Measurements from ENCODE around the gene MTURN. TPM values are rescaled to one million over a fixed set of nuclear protein-coding genes. Genes with fewer than 3 reads are reported as not detected.

Gene MTURN
- polyA plus RNA-seq, 3 donors = 89.2 to 94.8 (median 90.6) TPM

DNA sequence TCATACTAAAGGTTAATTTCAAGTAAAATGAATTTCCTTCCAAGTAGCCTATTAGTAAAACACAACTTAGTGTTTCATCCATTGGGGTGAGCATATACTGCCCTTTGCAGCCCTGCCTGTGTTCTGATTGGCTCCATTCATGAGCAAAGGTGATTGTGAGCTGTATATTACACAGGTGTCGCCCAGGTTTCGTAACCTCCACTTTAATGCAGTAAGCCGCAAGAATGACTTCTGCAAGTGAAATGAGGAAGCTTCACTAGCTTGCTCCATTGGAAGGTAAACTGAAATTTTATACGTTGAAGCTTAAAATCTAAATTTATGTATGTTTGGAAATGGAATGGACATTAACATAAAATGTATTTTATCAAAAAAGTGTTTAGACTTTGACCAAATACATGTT, 24.4 kb downstream of the MTURN start:
- DNase-seq (ENCODE audit: low read depth in 3 of 3, low spot score in 2 of 3) = no peak

- DNase-seq (ENCODE audit: low read depth in 3 of 3, low spot score in 2 of 3) = no peak
These were observed 24.9 kb downstream of the MTURN start for GRCh38 chr7:30159698-30160143.

DNA sequence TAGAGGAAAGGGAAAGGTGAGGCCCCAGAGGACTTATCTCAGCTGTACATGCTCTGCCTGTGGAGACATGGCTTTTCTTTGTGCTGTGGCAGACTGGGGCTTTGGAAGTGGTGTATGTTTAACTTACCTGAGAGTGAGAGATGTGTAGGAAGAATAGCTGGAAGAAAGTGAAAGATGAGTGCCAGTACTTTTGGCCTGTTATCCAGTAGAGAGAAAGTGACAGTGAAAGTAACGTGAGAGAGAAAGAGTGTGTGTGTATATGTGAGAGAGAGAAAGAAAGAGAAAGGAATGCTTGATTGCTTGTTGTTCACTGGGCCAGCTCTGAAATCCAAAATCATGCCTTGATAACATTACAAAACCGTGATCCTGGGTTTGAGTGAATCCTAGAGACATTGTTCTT, 25.5 kb downstream of the MTURN start:
- no peak for DNase-seq (ENCODE audit: low read depth in 3 of 3, low spot score in 2 of 3)

- DNase-seq (ENCODE audit: low read depth in 3 of 3, low spot score in 2 of 3) = no peak
These were observed 27.3 kb downstream of the MTURN start for GRCh38 chr7:30162133-30162532.

DNA sequence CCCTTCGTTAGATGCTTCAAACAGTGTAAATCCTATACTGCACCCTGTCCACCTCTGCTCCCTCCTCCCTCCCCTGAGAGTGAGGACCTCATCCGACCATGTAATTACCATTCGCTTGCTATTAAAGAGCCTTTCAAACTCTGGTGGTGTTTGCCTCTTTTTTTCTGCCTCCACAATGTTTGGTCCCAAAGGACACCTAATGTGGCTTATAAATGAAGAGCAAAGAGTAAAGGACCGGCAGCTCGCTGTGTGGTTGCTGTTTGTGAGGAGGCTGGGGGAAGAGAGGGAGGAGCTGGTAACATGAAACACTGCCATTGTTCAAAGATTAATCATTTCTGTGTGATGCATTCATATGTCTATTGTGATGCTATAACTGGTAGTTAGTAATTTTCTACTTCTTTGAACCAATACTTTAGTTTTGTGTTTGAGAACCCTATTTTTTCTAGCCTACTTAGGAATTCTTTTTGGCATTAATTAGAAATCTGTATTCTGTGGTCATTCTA, 27.9 kb downstream of the MTURN start:
- no peak for DNase-seq (ENCODE audit: low read depth in 3 of 3, low spot score in 2 of 3)

DNA sequence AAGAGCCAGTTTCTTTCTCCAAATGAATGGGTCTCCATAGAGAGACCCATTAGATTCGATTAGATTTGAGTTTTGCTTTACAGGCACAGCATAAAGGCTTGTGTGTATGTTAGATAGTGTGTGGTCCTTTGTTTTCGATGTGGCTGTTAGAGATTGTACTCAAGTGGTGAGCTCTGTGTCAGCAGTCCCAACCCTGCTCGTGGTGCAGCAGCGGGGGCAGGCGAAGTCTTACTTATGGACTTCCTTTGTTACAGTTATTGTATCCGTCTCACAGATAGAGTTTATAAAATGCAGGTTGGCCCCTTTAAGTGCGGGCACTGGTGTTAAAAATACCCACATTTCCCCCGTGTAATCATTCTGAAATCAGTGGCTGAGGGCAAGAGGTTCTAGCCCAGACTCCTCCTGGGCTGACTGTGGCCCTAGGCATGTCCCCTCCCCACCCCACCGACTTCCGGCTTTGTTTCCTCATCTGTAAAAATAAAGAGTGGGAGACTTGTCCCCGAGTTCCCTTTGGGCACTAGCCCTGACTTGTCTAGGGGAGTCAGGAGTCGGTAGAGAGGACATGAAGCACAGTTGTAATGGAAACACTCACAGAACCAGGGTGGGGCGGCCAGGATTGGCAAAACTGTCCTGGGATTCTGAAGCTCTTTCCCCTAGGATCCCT, 28.6 kb downstream of the MTURN start:
- DNase-seq (ENCODE audit: low read depth in 3 of 3, low spot score in 2 of 3) = no peak

DNA sequence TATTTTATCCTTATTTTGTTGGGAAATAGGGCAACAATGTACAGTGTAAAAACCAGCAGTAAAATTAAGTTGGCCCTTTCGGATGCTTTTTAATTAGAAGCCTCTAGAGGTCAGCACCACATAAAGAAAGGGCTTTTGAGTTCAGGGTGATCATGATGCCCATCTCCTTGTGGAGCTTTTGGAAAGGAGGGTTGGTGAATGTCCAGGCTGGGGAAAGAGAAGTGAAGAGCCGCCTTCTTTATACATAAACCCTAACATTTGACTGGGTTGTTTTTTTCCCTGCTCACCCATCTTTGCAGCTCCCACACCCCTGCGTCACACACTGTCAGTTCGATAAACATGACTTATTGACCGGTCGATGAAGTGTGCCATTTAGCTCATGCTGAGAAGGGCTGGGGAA, 29.8 kb downstream of the MTURN start:
- DNase-seq (ENCODE audit: low read depth in 3 of 3, low spot score in 2 of 3) = no peak

DNA sequence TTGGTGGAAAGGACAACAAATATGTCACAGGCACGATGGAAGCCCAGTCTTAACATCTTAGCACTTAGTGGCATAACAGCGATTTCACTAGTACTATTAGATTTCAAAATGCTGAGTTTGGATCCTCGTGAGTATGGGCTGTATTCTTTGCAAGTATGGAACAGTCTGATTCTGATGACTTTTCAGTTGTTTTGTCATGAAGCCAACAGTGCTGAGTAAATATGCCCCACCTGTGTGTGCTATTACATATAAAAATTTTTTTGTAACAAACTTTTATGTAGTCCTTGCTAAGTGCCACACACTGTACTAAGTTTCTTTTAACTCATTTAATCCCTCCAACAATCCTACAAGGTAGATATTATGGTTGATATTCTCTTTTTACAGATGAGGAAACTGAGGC, 30.8 kb downstream of the MTURN start:
- no peak for DNase-seq (ENCODE audit: low read depth in 3 of 3, low spot score in 2 of 3)

DNA sequence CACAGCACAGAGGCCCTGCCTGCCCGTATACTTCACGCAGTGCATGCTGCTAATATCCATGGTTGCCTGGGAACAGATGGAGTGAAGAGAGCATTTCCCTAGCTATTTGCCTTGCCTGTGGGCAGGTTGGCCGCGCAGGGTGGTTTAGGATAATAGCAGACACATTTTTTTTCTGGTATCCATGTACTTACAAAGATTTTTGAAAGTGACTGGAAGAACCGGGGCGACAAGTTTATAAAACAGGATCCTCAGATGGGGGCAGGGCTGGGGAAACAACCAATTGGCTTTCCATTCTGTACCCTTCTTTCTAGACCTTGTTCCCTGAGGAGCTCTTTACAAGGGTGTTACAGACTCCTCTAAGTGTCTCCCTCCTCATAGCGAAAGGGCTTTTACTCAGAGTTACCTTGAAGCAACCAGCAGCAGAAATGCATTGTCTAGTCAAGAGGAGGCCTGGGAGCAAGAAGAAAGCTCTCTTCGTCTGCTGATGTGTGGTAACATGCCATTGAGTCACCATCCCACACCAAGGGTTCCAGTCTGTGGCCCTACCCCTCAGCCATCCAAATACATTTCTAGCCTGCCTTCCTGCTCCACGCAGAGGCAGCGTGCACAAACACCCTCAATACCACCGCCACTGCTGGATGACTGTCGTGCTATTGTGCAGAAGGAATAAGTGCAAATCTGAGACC, 31.5 kb downstream of the MTURN start:
- DNase-seq (ENCODE audit: low read depth in 3 of 3, low spot score in 2 of 3) = no peak

GRCh38 chr7:30166841-30167235, 32.1 kb downstream of the MTURN start:
- no peak for DNase-seq (ENCODE audit: low read depth in 3 of 3, low spot score in 2 of 3)

- no peak for DNase-seq (ENCODE audit: low read depth in 3 of 3, low spot score in 2 of 3)
These were observed 33.1 kb downstream of the MTURN start for GRCh38 chr7:30167901-30168300.

- DNase-seq (ENCODE audit: low read depth in 3 of 3, low spot score in 2 of 3) = no peak
These were observed 34.2 kb downstream of the MTURN start for GRCh38 chr7:30168835-30169573.

DNA sequence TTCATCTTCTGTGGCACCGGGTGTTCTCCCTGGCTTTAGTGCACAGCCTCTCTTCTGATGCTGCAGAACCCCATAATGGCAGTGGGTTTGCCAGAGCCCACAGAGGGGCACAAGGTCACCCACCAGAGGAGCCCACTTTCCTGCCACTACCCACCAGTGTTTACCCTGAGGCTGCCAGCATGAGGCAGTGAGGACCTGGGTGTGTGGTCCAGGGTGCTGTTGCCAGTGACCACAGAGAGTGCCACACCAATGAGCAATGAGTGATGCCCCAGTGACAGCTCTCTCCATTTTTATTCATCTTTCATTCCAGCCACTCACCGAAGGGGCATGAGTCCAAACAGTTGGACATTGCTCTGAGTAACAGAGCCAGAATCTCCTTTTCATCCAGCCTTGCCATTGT, 34.8 kb downstream of the MTURN start:
- no peak for DNase-seq (ENCODE audit: low read depth in 3 of 3, low spot score in 2 of 3)

DNA sequence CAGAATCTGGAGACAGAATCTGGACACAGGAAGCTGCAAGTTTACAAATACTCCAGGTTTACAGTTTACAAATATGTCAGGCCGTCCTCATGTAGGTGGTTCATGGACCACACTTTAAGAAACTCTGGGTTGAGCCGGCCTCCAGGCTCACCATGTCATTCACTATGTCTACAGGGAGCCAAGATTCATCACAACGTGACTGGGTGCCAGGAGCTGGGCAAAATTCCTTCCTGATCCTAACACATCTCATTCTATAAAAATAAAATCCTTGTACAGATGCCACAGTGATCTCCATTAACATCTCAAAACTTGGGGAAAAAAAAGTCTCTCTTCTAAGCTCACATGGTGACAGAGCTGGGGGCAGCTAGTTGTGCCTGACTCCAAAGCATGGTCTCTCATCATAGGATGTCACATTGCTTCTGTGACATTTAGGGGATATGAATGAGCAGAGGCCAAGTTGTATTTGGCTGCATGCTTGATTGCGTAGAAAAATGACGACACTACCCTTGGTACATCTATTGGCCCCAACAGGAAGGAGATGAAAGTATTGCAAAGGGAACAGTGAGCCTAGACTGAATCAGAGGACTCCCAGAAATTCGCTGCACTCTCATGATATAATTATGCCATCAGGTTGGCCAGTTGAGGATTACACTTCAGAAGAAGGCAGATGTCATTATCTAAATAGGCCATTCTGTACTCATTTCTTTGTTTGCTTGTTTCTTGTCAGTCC, 35.9 kb downstream of the MTURN start:
- no peak for DNase-seq (ENCODE audit: low read depth in 3 of 3, low spot score in 2 of 3)

GRCh38 chr7:30171766-30172447, 37.1 kb downstream of the MTURN start:
- no peak for DNase-seq (ENCODE audit: low read depth in 3 of 3, low spot score in 2 of 3)

DNA sequence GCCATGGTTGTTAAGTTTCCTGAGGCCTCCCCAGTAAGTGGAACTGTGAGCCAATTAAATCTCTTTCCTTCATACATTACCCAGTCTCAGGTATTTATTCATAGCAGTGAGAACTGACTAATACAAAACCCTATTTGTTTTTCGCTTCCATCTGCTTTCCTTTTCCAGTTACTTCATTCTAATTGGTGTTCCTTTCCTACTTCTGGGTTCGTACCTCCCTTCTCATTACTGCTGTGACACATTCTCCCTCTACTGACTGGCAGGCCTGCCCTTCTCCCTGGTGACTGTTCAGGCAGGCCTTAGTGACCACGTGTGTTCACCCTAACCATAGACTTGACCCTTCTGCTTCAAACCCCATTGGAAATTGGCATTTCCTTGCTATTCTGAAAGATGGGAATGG, 37.7 kb downstream of the MTURN start:
- no peak for DNase-seq (ENCODE audit: low read depth in 3 of 3, low spot score in 2 of 3)

DNA sequence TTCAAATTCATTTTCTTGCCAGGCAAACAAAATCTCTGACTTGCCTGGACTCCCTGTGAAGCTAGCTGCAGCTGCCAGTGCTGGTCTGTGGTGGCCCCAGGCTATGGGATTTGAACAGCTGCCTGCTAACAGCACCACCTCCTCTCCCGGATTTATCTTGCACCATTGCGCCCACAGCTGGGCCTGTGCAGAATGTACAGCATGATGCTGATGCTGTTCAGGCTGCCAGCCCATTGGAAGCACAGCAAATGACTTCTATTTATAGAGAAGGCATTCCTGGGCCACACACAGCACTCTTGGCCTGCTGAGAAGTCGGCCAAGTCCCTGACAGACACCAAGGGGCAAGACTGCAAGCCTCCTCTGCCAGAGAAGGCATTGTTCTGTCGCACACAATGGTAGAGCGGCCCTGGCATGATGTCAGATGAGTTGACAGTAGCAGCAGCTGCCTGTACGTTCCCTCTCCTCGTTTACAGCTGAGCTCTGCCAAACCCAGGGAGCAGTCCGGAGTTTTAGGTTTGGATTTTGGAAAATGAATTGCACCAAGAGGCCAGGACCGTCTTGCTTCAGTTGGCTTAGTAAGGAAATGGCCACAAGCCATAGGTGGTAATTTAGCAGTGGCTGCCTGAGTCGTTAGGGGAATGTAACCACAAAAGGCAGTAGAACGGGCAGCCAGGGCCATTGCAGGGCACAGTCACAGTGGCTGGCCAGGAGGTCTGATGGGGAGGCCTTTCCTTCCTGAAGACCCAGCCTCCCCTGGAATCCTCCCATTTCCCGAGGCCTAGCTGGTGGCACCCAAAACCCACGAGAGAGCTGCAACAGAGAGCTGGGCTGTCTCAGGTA, 38.5 kb downstream of the MTURN start:
- no peak for DNase-seq (ENCODE audit: low read depth in 3 of 3, low spot score in 2 of 3)

- no peak for DNase-seq (ENCODE audit: low read depth in 3 of 3, low spot score in 2 of 3)
These were observed 40.4 kb downstream of the MTURN start for GRCh38 chr7:30175180-30175579.

- DNase-seq (ENCODE audit: low read depth in 3 of 3, low spot score in 2 of 3) = no peak
These were observed 40.9 kb downstream of the MTURN start for GRCh38 chr7:30175636-30176147.

Data from right renal cortex interstitium (tissue), 3 donors.